ENCODE results near the gene LY9. TPM values are rescaled to one million over a fixed set of nuclear protein-coding genes. Genes with fewer than 3 reads are reported as not detected.

LY9 gene
- total and polyA plus RNA-seq, 8 donors, result 0.05 to 0.55 (median 0.35) TPM; not detected in 1

DNA sequence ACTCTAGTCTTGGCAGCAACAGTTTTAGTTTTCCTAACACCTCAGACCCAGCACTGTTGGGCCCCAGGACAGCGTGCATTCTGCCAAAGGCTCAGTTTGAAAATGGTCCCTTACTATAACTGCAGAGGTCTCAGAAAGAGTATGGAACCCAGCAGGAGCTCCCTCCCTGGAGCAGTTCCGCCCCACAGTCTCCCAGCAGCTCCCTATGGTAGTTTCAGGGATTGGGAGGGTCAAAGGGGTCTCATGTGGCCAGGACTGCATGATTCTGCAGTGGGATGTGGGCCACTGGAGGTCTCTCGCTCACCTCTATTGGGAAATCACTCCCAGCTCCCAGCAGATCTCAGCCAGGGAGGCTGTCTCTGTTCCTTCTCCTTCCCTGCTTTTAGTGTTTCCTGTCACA, 12.3 kb downstream of the LY9 start:
- no peak for DNase-seq
- Histone ChIP-seq H3K9me3 (no peaks in the 10 kb centered on the region), H3K27me3 (no peaks in the 10 kb centered on the region), H3K4me3 (no peak overlapping the region), H3K27ac (no peak overlapping the region), H3K36me3 (no peaks in the 10 kb centered on the region), H3K4me1 (no peaks in the 10 kb centered on the region)
- no peak for ATAC-seq
- intact Hi-C loops (cut with DNase I), result no loop called here
- FAIRE-seq, result no peak
- TF ChIP-seq, protein P1, sequence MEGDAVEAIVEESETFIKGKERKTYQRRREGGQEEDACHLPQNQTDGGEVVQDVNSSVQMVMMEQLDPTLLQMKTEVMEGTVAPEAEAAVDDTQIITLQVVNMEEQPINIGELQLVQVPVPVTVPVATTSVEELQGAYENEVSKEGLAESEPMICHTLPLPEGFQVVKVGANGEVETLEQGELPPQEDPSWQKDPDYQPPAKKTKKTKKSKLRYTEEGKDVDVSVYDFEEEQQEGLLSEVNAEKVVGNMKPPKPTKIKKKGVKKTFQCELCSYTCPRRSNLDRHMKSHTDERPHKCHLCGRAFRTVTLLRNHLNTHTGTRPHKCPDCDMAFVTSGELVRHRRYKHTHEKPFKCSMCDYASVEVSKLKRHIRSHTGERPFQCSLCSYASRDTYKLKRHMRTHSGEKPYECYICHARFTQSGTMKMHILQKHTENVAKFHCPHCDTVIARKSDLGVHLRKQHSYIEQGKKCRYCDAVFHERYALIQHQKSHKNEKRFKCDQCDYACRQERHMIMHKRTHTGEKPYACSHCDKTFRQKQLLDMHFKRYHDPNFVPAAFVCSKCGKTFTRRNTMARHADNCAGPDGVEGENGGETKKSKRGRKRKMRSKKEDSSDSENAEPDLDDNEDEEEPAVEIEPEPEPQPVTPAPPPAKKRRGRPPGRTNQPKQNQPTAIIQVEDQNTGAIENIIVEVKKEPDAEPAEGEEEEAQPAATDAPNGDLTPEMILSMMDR (IDR thresholded peaks at IDR 0.05), result no peak
- 89 to 92% methylated on average over 3 of the region's 3 CpGs for WGBS, 2 donors

DNA sequence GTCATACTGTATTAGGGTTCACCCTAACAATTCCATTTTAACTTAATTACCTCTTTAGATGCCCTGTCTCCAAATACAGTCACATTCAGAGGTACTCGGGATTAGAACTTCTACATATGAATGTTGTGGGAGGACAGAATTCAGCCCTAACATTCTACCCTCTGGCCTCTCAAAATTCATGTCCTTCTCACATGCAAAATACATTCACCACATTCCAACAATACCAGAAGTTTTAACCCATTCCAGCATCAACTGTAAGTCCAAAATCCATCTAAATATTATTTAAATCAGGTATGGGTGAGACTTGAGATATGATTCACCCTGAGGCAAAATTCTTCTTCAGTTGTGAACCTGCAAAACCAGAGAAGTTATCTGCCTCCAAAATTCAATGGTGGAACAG, 14.5 kb downstream of the LY9 start:
- Histone ChIP-seq H3K36me3 (no peaks in the 10 kb centered on the region), H3K9me3 (no peaks in the 10 kb centered on the region), H3K27ac (no peak overlapping the region), H3K4me1 (no peaks in the 10 kb centered on the region), H3K27me3 (no peaks in the 10 kb centered on the region), H3K4me3 (no peak overlapping the region)
- intact Hi-C loops (cut with DNase I), result no loop called here
- FAIRE-seq (no peak), ATAC-seq (no peak), DNase-seq (no peak)
- 64 to 75% methylated on average over 1 of the region's 1 CpG for WGBS, 2 donors
- TF ChIP-seq, protein P1 (IDR thresholded peaks at IDR 0.05), result no peak

DNA sequence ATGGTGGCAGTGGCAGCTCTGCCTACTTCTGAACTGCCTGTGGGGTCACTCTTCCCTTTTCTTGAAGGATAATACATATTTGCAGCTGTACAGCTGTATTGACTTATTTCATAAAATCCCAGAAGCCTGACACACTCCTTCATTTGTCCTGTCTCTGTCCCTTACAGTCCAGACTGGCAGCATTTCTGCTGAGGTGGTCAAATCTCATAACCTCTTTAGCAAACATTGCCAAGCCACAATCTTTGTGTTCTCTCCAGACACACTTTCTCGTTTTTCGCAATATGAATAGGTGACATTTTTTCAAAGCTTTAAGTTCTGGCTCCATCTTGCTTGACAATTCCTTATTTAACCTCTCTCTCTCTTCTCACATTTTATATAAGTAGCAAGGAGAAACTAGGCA, 15.2 kb downstream of the LY9 start:
- FAIRE-seq, result no peak
- intact Hi-C loops (cut with DNase I), result no loop called here

DNA sequence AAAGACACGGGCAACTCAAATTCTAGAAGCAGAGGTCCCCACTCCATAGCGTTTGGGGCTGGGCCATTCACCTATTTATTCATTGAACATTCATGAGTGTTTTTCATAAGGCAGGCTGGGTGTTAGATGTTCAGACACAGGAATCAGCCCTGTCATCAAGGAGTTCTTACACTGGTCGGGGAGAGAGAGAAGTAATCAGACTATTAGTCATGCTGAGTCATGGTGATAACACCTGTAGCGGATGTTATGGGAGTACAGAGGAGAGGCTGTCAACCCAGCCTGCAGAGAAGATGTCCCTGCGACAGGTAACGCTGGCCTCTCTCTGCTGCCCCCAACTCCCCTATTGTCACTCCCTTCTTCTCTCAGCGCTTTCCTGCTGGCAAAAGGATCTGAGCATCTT, 17.2 kb downstream of the LY9 start:
- TF ChIP-seq, protein P1 (IDR thresholded peaks at IDR 0.05), result no peak
- H3K4me1 ChIP-seq, result no peaks in the 10 kb centered on the region
- DNase-seq, result no peak
- intact Hi-C loops (cut with DNase I), result no loop called here
- no peak overlapping the region for H3K27ac ChIP-seq
- H3K4me3 ChIP-seq, result no peak overlapping the region
- WGBS, 2 donors, result 64 to 66% methylated on average over 7 of the region's 7 CpGs
- ATAC-seq, result peak in 1 of 4 donors; percentile 58
- peaks cover 0 to 4% (median 0%) of the 10 kb centered on the region in 4 donors for H3K27me3 ChIP-seq
- H3K36me3 ChIP-seq, result no peaks in the 10 kb centered on the region
- FAIRE-seq, result no peak
- H3K9me3 ChIP-seq, result no peaks in the 10 kb centered on the region

More for the DNA sequence above, 15.2 kb downstream of the LY9 start:
- no peak for DNase-seq
- Histone ChIP-seq H3K27me3 (no peaks in the 10 kb centered on the region), H3K9me3 (no peaks in the 10 kb centered on the region), H3K4me3 (no peak overlapping the region), H3K27ac (no peak overlapping the region), H3K36me3 (no peaks in the 10 kb centered on the region), H3K4me1 (no peaks in the 10 kb centered on the region)
- WGBS, 2 donors, result 79 to 80% methylated on average over 2 of the region's 2 CpGs
- ATAC-seq, result no peak
- TF ChIP-seq, protein P1 (IDR thresholded peaks at IDR 0.05), result no peak

DNA sequence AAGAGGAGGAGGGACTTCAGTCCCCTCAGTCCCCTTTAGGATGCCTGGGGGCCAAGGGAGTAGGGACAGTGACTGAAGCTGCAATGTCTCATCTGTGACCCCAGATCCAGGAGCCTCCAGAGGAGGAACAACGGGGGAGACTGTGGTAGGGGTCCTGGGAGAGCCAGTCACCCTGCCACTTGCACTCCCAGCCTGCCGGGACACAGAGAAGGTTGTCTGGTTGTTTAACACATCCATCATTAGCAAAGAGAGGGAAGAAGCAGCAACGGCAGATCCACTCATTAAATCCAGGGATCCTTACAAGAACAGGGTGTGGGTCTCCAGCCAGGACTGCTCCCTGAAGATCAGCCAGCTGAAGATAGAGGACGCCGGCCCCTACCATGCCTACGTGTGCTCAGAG, 18.3 kb downstream of the LY9 start:
- H3K27me3 ChIP-seq, result peaks cover 0 to 4% (median 0%) of the 10 kb centered on the region in 4 donors
- WGBS, 2 donors, result 81 to 85% methylated on average over 6 of the region's 6 CpGs
- H3K36me3 ChIP-seq, result no peaks in the 10 kb centered on the region
- TF ChIP-seq, protein P1 (IDR thresholded peaks at IDR 0.05), result no peak
- H3K4me1 ChIP-seq, result no peaks in the 10 kb centered on the region
- ATAC-seq (no peak), FAIRE-seq (no peak), DNase-seq (no peak)
- H3K9me3 ChIP-seq, result no peaks in the 10 kb centered on the region
- no peak overlapping the region for H3K4me3 ChIP-seq
- intact Hi-C loops (cut with DNase I), result no loop called here
- H3K27ac ChIP-seq, result no peak overlapping the region

Measured in pancreas (tissue), 10 donors.